ENCODE data around the gene RBBP5.

GRCh38 chr1:205161076-205161475, 39.3 kb upstream of the RBBP5 start:
- no peak for TF ChIP-seq CTCF (conservative IDR thresholded peaks at IDR 0.05; ENCODE audit: low read depth in 2 of 2)
- TF ChIP-seq REST (IDR thresholded peaks at IDR 0.05; ENCODE audit: unreplicated experiment) = no peak
- no peak for TF ChIP-seq EZH2 (IDR thresholded peaks at IDR 0.05; ENCODE audit: low read depth, unreplicated experiment)
- no peak for TF ChIP-seq POLR2AphosphoS5 (IDR thresholded peaks at IDR 0.05; ENCODE audit: low read depth)
- TF ChIP-seq ZNF114 (CRISPR knock-in tag; IDR thresholded peaks at IDR 0.05) = no peak
- no peak for TF ChIP-seq JUNB (IDR thresholded peaks at IDR 0.05; ENCODE audit: unreplicated experiment)
- TF ChIP-seq EZH2phosphoT487 (IDR thresholded peaks at IDR 0.05; ENCODE audit: unreplicated experiment) = no peak
- no peak for TF ChIP-seq NANOG (IDR thresholded peaks at IDR 0.05; ENCODE audit: borderline replicate concordance)
- TF ChIP-seq STAT1 (IDR thresholded peaks at IDR 0.05; ENCODE audit: unreplicated experiment) = no peak
